ENCODE measurements around the gene DNAH8. TPM values are rescaled to one million over a fixed set of nuclear protein-coding genes. Genes with fewer than 3 reads are reported as not detected.
A peak's percentile ranks its signal among the peaks of the same experiment; 100 is the strongest.

DNAH8 gene
- total RNA-seq, 1 donor from 2014 or later = 0.03 TPM

DNA sequence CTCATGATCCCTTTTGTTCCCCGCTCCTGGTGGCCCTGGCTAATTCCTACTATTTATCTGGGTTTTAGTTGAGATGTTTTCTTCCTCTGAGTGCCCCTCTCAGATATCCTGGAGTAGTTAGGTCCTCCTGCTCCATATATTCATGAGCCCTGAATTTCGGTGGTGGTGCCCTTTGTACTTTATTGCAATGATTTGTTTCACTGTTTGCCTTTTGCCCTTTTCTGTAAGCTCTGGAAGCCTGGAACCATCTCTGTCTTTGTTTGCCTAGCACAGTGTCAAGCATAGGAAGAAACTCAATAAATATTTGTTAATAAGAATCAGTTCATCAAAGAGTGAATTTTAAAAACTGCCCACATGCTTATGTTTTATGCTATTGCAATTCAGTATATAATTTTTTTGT lies 144.9 kb downstream of the DNAH8 start:
- ATAC-seq = no peak
- Histone ChIP-seq H3K4me3 (no peak overlapping the region), H3K36me3 (no peaks in the 10 kb centered on the region), H3K27ac (no peak overlapping the region), H3K9me3 (no peaks in the 10 kb centered on the region), H3K4me1 (no peaks in the 10 kb centered on the region), H3K27me3 (ENCODE audit: low read depth) (no peaks in the 10 kb centered on the region)
- TF ChIP-seq, protein P1, sequence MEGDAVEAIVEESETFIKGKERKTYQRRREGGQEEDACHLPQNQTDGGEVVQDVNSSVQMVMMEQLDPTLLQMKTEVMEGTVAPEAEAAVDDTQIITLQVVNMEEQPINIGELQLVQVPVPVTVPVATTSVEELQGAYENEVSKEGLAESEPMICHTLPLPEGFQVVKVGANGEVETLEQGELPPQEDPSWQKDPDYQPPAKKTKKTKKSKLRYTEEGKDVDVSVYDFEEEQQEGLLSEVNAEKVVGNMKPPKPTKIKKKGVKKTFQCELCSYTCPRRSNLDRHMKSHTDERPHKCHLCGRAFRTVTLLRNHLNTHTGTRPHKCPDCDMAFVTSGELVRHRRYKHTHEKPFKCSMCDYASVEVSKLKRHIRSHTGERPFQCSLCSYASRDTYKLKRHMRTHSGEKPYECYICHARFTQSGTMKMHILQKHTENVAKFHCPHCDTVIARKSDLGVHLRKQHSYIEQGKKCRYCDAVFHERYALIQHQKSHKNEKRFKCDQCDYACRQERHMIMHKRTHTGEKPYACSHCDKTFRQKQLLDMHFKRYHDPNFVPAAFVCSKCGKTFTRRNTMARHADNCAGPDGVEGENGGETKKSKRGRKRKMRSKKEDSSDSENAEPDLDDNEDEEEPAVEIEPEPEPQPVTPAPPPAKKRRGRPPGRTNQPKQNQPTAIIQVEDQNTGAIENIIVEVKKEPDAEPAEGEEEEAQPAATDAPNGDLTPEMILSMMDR (IDR thresholded peaks at IDR 0.05) = no peak
- DNase-seq = no peak
- intact Hi-C loops (cut with DNase I) = no loop called here

DNA sequence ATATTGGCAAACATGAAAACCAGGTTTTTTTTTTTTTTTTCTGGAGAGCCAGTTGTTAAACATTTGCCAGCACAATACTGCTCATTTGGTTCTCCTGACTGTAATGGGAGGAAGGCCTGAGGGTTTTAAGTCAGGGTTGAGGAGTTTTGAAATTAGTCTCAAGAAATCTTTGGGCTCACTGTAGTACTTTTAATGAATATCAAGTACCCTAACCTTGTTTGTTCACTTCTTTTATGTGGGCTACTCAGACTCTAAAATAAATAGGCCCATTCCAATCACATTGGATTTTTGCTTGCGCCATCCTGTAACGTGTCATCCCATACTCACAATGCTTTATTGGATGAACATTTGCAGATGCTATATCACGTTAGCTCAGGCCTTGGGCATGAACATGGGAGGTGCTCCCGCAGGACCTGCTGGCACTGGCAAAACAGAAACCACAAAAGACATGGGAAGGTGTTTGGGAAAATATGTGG lies 146.9 kb downstream of the DNAH8 start:
- no peak overlapping the region for H3K27ac ChIP-seq
- DNase-seq = no peak

DNA sequence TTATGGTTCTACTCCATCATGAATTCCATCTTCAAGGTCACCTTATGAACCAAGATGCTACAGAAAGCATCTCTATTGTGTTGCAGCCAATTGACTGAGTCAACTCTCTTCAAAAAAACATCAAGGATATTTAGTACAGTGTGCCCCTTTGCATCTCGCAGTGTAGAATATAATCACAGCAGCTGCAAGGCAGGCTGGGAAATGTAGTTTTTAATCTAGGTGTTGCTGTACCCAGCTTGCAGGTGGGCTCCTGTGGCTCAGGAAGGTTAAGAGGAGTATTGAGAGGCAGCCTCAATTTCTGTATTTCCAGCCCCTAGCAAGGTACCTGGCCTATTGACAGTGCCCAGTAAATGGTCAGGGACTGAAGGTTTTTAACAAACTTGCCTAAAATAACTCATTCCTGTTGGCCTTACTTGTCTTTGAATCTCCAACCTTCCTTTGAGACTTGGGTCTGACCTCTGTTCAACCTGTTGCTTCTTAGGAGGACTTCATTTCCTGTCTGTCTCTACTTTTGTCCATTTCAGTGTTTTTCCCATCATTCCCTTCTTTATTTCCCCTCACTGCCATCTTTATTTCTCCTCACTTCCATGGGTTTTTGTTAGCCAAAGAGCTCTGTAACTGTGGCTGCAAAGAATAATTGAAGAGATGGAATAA lies 150.5 kb downstream of the DNAH8 start:
- no peaks in the 10 kb centered on the region for H3K9me3 ChIP-seq
- ATAC-seq (no peak), DNase-seq (no peak)
- no peak overlapping the region for H3K4me3 ChIP-seq
- H3K4me1 ChIP-seq = no peaks in the 10 kb centered on the region
- no peaks in the 10 kb centered on the region for H3K27me3 ChIP-seq (ENCODE audit: low read depth)
- H3K36me3 ChIP-seq = no peaks in the 10 kb centered on the region
- H3K27ac ChIP-seq = no peak overlapping the region
- intact Hi-C loops (cut with DNase I) = no loop called here
- TF ChIP-seq, protein P1 (IDR thresholded peaks at IDR 0.05) = no peak

More for the DNA sequence above, 146.9 kb downstream of the DNAH8 start:
- Histone ChIP-seq H3K4me1 (no peaks in the 10 kb centered on the region), H3K9me3 (no peaks in the 10 kb centered on the region), H3K27me3 (ENCODE audit: low read depth) (no peaks in the 10 kb centered on the region), H3K4me3 (no peak overlapping the region), H3K36me3 (no peaks in the 10 kb centered on the region)
- intact Hi-C loops (cut with DNase I) = no loop called here
- TF ChIP-seq, protein P1 (IDR thresholded peaks at IDR 0.05) = no peak
- ATAC-seq = peak; percentile 92 to 97

DNA sequence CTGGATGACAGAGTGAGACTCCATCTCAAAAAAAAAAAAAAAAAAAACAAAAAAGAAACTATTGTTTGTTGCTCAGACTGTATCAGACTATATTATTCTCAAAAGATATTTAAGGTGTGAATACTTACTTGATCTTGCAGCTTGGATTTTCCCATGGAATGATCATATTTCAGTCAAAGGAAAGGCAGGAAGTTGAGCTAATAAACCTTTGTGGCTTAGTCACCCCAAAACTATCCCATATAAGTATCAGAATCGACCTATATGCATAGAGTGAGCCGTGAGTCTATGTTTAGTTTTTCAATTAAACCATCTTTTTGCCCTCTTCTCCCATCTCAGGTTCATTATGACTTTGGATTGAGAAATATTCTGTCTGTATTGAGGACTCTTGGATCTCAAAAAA lies 152.6 kb downstream of the DNAH8 start:
- Histone ChIP-seq H3K4me1 (no peaks in the 10 kb centered on the region), H3K36me3 (no peaks in the 10 kb centered on the region), H3K9me3 (no peaks in the 10 kb centered on the region), H3K27ac (no peak overlapping the region), H3K4me3 (no peak overlapping the region), H3K27me3 (ENCODE audit: low read depth) (no peaks in the 10 kb centered on the region)
- ATAC-seq (no peak), DNase-seq (no peak)
- intact Hi-C loops (cut with DNase I) = no loop called here
- TF ChIP-seq, protein P1 (IDR thresholded peaks at IDR 0.05) = no peak

DNA sequence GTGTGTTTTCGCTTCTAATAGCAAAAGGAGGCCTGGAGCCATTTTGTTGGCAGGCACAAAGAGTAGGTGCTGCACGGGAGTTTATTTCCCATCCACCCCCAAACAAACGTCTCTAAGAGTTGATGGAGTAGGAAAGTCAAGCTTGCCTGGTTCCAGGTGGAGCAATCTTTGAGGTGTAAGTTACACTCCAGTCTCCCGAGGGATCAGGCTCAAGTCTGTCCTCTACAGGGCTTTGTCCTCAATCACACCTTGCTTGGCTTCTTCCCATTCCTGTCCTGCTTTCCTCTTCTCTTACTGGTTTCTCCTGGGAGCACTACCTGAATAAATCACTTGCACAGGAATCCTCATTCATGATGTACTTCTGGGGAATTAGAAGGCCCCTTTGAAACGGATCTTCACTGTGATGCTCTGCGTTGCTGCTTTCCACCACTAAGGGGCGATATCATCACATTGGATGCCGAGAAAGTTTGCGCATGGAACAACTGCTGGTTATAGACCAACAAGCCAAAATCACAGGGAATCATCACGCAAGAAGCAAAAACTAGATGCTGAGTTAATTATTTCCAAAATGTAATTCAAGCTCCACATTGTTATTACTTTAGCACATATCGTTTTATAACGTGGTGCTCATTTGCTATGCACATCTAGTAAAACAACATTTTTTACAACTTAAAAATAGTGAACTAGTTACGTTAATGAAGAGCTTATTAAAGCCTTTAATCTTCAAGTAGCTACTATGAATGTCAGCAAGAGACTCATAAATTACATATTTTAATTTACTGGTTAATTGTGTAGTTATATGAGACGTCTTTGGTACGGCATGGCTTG lies 156.8 kb downstream of the DNAH8 start:
- intact Hi-C loops (cut with DNase I) = no loop called here
- DNase-seq = no peak
- H3K27me3 ChIP-seq (ENCODE audit: low read depth) = no peaks in the 10 kb centered on the region
- H3K36me3 ChIP-seq = no peaks in the 10 kb centered on the region
- ATAC-seq = peak; percentile 76
- peaks cover 5% of the 10 kb centered on the region for H3K4me1 ChIP-seq
- TF ChIP-seq, protein P1 (IDR thresholded peaks at IDR 0.05) = peak; percentile 88
- H3K27ac ChIP-seq = no peak overlapping the region
- no peaks in the 10 kb centered on the region for H3K9me3 ChIP-seq
- no peak overlapping the region for H3K4me3 ChIP-seq
